HL-60 (cell line): ENCODE measurements around the gene SYNPO.

Source experiments
- CTCF ChIP-seq: IDR thresholded peaks from one replicate; pipeline ENCODE4 v1.5.1; 2011; ENCODE audit warnings: low read length, control low read depth, inconsistent platforms; ENCODE audit not compliant: insufficient read depth
- GABPA ChIP-seq: IDR thresholded peaks from 2 replicates; pipeline ENCODE4 v1.6.1; 2012; ENCODE audit warnings: low read depth
- POLR2AphosphoS5 ChIP-seq: IDR thresholded peaks from 2 replicates; pipeline ENCODE4 v1.6.1; 2012; ENCODE audit warnings: low read depth

GRCh38 chr5:150670275-150670947, 30.0 kb downstream of the SYNPO start:
- TF ChIP-seq CTCF: no peak
- no peak for TF ChIP-seq POLR2AphosphoS5
- no peak for TF ChIP-seq GABPA
